Endothelial cell of umbilical vein (primary cell): ENCODE measurements around the gene ADGRL3. TPM values are rescaled to one million over a fixed set of nuclear protein-coding genes. Genes with fewer than 3 reads are reported as not detected.

Experiments used
- BruUV-seq: library from RNA; stranded (reverse); fragments of 400-500 nt; replicated peaks from 2 replicates; lab custom pipeline; 2021; lab: Mats Ljungman, UMichigan
- CTCF ChIA-PET: fragments of 300-600, 350-600 bp; sonication (Branson Sonifier 250); formaldehyde crosslinking; loops from one replicate; lab custom pipeline; 2021; ENCODE audit warnings: antibody characterized with exemption, inconsistent platforms; lab: Charles Lee
- POLR2A ChIA-PET: fragments of 300-600, 350-600 bp; sonication (Branson Sonifier 250); formaldehyde crosslinking; loops from one replicate; lab custom pipeline; 2021; ENCODE audit warnings: antibody characterized with exemption, inconsistent platforms; lab: Charles Lee
- DNase-seq: peaks from one replicate; pipeline ENCODE4 v3.0.0-alpha.2; 2011; ENCODE audit warnings: low read depth, low spot score
- FAIRE-seq: peaks from 2 replicates; lab custom pipeline; 2011; peaks lifted over from hg19 to GRCh38; lab: Jason Lieb, UNC
- H2AFZ ChIP-seq: 2 replicates; pipeline ENCODE4 v1.6.0; 2012; ENCODE audit warnings: low read depth, low read length, control low read depth, inconsistent platforms
- H3K27ac ChIP-seq: 2 replicates; pipeline ENCODE4 v1.5.1; 2011; ENCODE audit warnings: low read depth, mild to moderate bottlenecking, control low read depth, low read length, moderate library complexity; ENCODE audit not compliant: insufficient read depth
- H3K27me3 ChIP-seq, 2 experiments: 2 replicates each; pipeline versions ENCODE4 v1.6.0 to v1.6.1; 2011; ENCODE audit warnings: low read length in 2 of 2, mixed read lengths in 1 of 2; ENCODE audit not compliant: control insufficient read depth in 2 of 2, insufficient read depth in 2 of 2
- H3K36me3 ChIP-seq, 2 experiments: 2 replicates in 1 of 2; 3 replicates in 1 of 2; pipeline ENCODE4 v1.5.1; 2011; ENCODE audit warnings: low read length in 2 of 2, mild to moderate bottlenecking in 1 of 2, moderate library complexity in 1 of 2; ENCODE audit not compliant: control insufficient read depth in 2 of 2, insufficient read depth in 2 of 2; ENCODE audit errors: extremely low read depth in 1 of 2
- H3K4me1 ChIP-seq: 3 replicates; pipeline ENCODE4 v1.5.1; 2011; ENCODE audit warnings: mild to moderate bottlenecking, low read length; ENCODE audit not compliant: control insufficient read depth, insufficient read depth; ENCODE audit errors: extremely low read depth
- H3K4me2 ChIP-seq: 2 replicates; pipeline ENCODE4 v1.6.1; 2011; ENCODE audit warnings: low read length, control low read depth, mixed read lengths; ENCODE audit not compliant: insufficient read depth
- H3K4me3 ChIP-seq, 3 experiments: fragments of 200-600 bp in 1 of 3; sonication (generic), shearing (Covaris generic) in 1 of 3; replicated peaks in 1 of 3; 2 replicates each; pipeline ENCODE4 v1.5.1; 2011 to 2016; ENCODE audit warnings: control low read depth in 3 of 3, low read length in 3 of 3, mild to moderate bottlenecking in 2 of 3, inconsistent platforms in 1 of 3, low read depth in 1 of 3, moderate library complexity in 1 of 3; ENCODE audit not compliant: insufficient read depth in 1 of 3
- H3K79me2 ChIP-seq: 2 replicates; pipeline ENCODE4 v1.6.0; 2012; ENCODE audit warnings: low read length, inconsistent platforms; ENCODE audit not compliant: control insufficient read depth, insufficient read depth
- H3K9ac ChIP-seq: replicated peaks from 2 replicates; pipeline ENCODE3; 2011; ENCODE audit warnings: low read length, control low read depth; ENCODE audit not compliant: insufficient read depth; ENCODE audit errors: extremely low read depth
- H3K9me1 ChIP-seq: replicated peaks from 3 replicates; pipeline ENCODE4 v1.6.0; 2011; ENCODE audit warnings: mild to moderate bottlenecking, low read length; ENCODE audit not compliant: control insufficient read depth, insufficient read depth; ENCODE audit errors: extremely low read depth
- H3K9me3 ChIP-seq: replicated peaks from 2 replicates; pipeline ENCODE4 v1.5.1; 2012; ENCODE audit warnings: low read length, inconsistent platforms; ENCODE audit not compliant: control insufficient read depth, insufficient read depth
- H4K20me1 ChIP-seq: replicated peaks from 2 replicates; pipeline ENCODE3; 2011; ENCODE audit warnings: mild to moderate bottlenecking, low read length; ENCODE audit not compliant: control insufficient read depth, insufficient read depth; ENCODE audit errors: extremely low read depth
- CTCF ChIP-seq, 2 donors: IDR thresholded peaks; 1 replicate in 1 of 2; 2 replicates in 1 of 2; pipeline ENCODE4 v1.5.1; 2011; ENCODE audit warnings: low read length in 2 of 2, mild to moderate bottlenecking in 2 of 2, moderate library complexity in 2 of 2, control low read depth in 1 of 2, inconsistent platforms in 1 of 2, low read depth in 1 of 2; ENCODE audit not compliant: insufficient read depth in 1 of 2; ENCODE audit errors: extremely low read depth in 1 of 2
- EZH2 ChIP-seq: IDR thresholded peaks from 2 replicates; pipeline ENCODE4 v1.6.1; 2012; ENCODE audit warnings: borderline replicate concordance, low read depth, mild to moderate bottlenecking, moderate library complexity, low read length, inconsistent platforms; ENCODE audit not compliant: severe bottlenecking
- FOS ChIP-seq: IDR thresholded peaks from 2 replicates; pipeline ENCODE4 v1.6.1; 2011; ENCODE audit warnings: mild to moderate bottlenecking, low read length, moderate library complexity, borderline replicate concordance; ENCODE audit not compliant: insufficient read depth
- GATA2 ChIP-seq: IDR thresholded peaks from 2 replicates; pipeline ENCODE4 v1.7.0; 2011; ENCODE audit warnings: low read depth, mild to moderate bottlenecking, moderate library complexity, mixed read lengths, low read length; ENCODE audit not compliant: insufficient read length, insufficient read depth
- JUN ChIP-seq: IDR thresholded peaks from 2 replicates; pipeline ENCODE4 v1.6.1; 2011; ENCODE audit warnings: borderline replicate concordance, low read depth; ENCODE audit not compliant: insufficient read length, insufficient read depth
- MAX ChIP-seq: IDR thresholded peaks from 2 replicates; pipeline ENCODE4 v1.6.1; 2011; ENCODE audit not compliant: insufficient read depth, insufficient read length
- MYC ChIP-seq: IDR thresholded peaks from one replicate; pipeline ENCODE4 v1.6.1; 2011; ENCODE audit warnings: mild to moderate bottlenecking, low read depth, low read length
- POLR2A ChIP-seq: IDR thresholded peaks from 2 replicates; pipeline ENCODE4 v1.6.1; 2012; ENCODE audit warnings: low read depth, mild to moderate bottlenecking, control low read depth, low read length
- POLR2AphosphoS5 ChIP-seq: IDR thresholded peaks from 2 replicates; pipeline ENCODE4 v1.6.1; 2012; ENCODE audit warnings: low read depth, mild to moderate bottlenecking, control low read depth, low read length, moderate library complexity; ENCODE audit not compliant: insufficient read depth
- dilution Hi-C: fragments of 300-500 bp; cut with MboI; formaldehyde crosslinking; loops from one replicate; pipeline ENCODE4 v1.15.0; 2019; ENCODE audit warnings: low sequenced_read_pairs; ENCODE audit not compliant: extremely low pct_ligation_motif_present
- intact Hi-C: fragments of 100-400 bp; cut with micrococcal nuclease; formaldehyde crosslinking; loops from one replicate; pipeline ENCODE4 v1.10.0; 2022
- polyA plus RNA-seq, 4 experiments: library from polyadenylated mRNA; depleted of rRNA in 3 of 4; stranded (reverse) in 3 of 4; unstranded in 1 of 4; fragments of >200 nt; gene quantifications; 2 replicates each; pipeline versions ENCODE4 v1.2.1 to v1.2.3, GENCODE V29; 2011 to 2012; ENCODE audit warnings: missing spikeins in 1 of 4
- total RNA-seq: library from RNA; stranded (reverse); gene quantifications from 2 replicates; pipeline ENCODE4 v1.2.3, GENCODE V29; 2021

The ADGRL3 gene
- total and polyA plus RNA-seq, 2 donors (not counting 3 experiments of a cell fraction or from before 2014, with no cell fraction given), result not detected

- H3K27ac ChIP-seq, result no peak overlapping the region
- no peaks in the 10 kb centered on the region for H3K4me1 ChIP-seq
- BruUV-seq, result no TSS peak
- no peak overlapping the region for H3K9ac ChIP-seq
- no peaks in the 10 kb centered on the region for H3K9me3 ChIP-seq
- H3K4me3 ChIP-seq, result no peak overlapping the region
- H3K27me3 ChIP-seq, result no peaks in the 10 kb centered on the region
- H2AFZ ChIP-seq, result no peak overlapping the region
- FAIRE-seq (no peak), DNase-seq (no peak)
- no peak overlapping the region for H3K4me2 ChIP-seq
- TF ChIP-seq MYC (no peak), JUN (no peak), POLR2AphosphoS5 (no peak), POLR2A (no peak), CTCF (IDR thresholded peaks at IDR 0.05; ENCODE audit: extremely low read depth in 1 of 2, insufficient read depth in 1 of 2, low read depth in 1 of 2, low read length in 2 of 2) (no peak), FOS (no peak), EZH2 (no peak), MAX (no peak), GATA2 (no peak)
- intact Hi-C loops (no loop called here), dilution Hi-C loops (no loop called here)
- H3K9me1 ChIP-seq, result no peaks in the 10 kb centered on the region
- no peaks in the 10 kb centered on the region for H3K79me2 ChIP-seq
- no peaks in the 10 kb centered on the region for H3K36me3 ChIP-seq
- ChIA-PET POLR2A (no interaction called here), CTCF (no interaction called here)
- H4K20me1 ChIP-seq, result no peaks in the 10 kb centered on the region
Measured at GRCh38 chr4:61175495-61175894, 24.6 kb upstream of the ADGRL3 start.
